Left lung (tissue), 14 donors: ENCODE measurements around the gene PLK1. TPM values are rescaled to one million over a fixed set of nuclear protein-coding genes. Genes with fewer than 3 reads are reported as not detected.
"Not testable (repeated sequence)": the region's sequence is repeated elsewhere in the genome, so short reads cannot be mapped to it uniquely, and the experiment has no call there.

Source experiments
- ATAC-seq: fragments of 200-7000 bp; cut with Tn5 transposase; one replicate; pipeline ENCODE4 v1.9.1; 2020; ENCODE audit warnings: moderate library complexity
- DNase-seq, 4 donors: peaks; one replicate each; pipeline ENCODE4 v3.0.0-alpha.2; 2013 to 2020
- H3K27ac ChIP-seq, 2 donors: fragments of 200-600 bp; sonication (generic) in 1 of 2; one replicate each; pipeline versions ENCODE4 v1.5.0 to v1.8.0; 2020 to 2021
- H3K27me3 ChIP-seq, 2 donors: fragments of 200-600 bp; sonication (generic) in 1 of 2; one replicate each; pipeline versions ENCODE4 v1.5.0 to v1.8.0; 2020 to 2021
- H3K36me3 ChIP-seq, 2 donors: fragments of 200-600 bp; sonication (generic) in 1 of 2; one replicate each; pipeline versions ENCODE4 v1.5.0 to v1.8.0; 2020 to 2021
- H3K4me1 ChIP-seq, 2 donors: fragments of 200-600 bp; one replicate each; pipeline ENCODE4 v1.8.0; 2021
- H3K4me3 ChIP-seq, 2 donors: fragments of 200-600 bp; sonication (generic) in 1 of 2; one replicate each; pipeline versions ENCODE4 v1.5.0 to v1.8.0; 2020 to 2021; ENCODE audit warnings: mild to moderate bottlenecking in 1 of 2
- H3K9me3 ChIP-seq, 2 donors: fragments of 200-600 bp; sonication (generic) in 1 of 2; one replicate each; pipeline versions ENCODE4 v1.5.0 to v1.8.0; 2020 to 2021
- CTCF ChIP-seq, 2 donors: fragments of 200-600 bp; sonication (generic) in 1 of 2; IDR thresholded peaks; one replicate each; pipeline versions ENCODE4 v1.5.0 to v1.8.0; 2021; ENCODE audit warnings: antibody characterized with exemption in 2 of 2
- intact Hi-C, 2 donors: fragments of 100-400 bp; cut with DNase I; formaldehyde crosslinking; loops; one replicate each; pipeline versions ENCODE4 v1.11.2 to v1.14.2; 2022
- long read RNA-seq, 12 donors: library from polyadenylated mRNA in 2 of 12; unstranded in 2 of 12; transcript quantifications; one replicate each; pipeline ENCODE4 v2.0.0 and lab custom pipeline, GENCODE V29; 2019 to 2026
- polyA plus RNA-seq, 6 donors: library from polyadenylated mRNA; unstranded; fragments of 120-200 nt; gene quantifications; one replicate each; pipeline ENCODE4 v1.2.1, GENCODE V29; 2013; ENCODE audit not compliant: insufficient read length in 6 of 6
- total RNA-seq, 2 donors: library from RNA; stranded (reverse); fragmentation: NEBNext Ultra II Directional; extraction: Animal tissue kit (Norgen Biotek cat#: 25700); gene quantifications; one replicate each; pipeline ENCODE4 v1.2.1, GENCODE V29; 2021
- donor health status: DM: no; HTN: yes; CAD: no.
- donor health status: DM: no; HTN: no; CAD: no.

The PLK1 gene
- 1 to 10 TPM; 3.0 to 8.0 TPM for total RNA-seq
- 10 to 100 TPM; 18.6 to 52.5 (median 23.4) TPM for polyA plus RNA-seq
- long read RNA-seq, donor 1, transcript PLK1-201 (10 exons, 2,227 nt): major isoform, 7 of 12 reads
- long read RNA-seq, donor 1, partial matches to known transcripts: 5 of 12 reads
- long read RNA-seq, donor 1, other reads (novel, unspliced or antisense): 0 of 12 reads
- long read RNA-seq, donor 2, full-length matches to known transcripts: 11 of 17 reads
- long read RNA-seq, donor 2, partial matches to known transcripts: 6 of 17 reads
- long read RNA-seq, donor 2, other reads (novel, unspliced or antisense): 0 of 17 reads
- long read RNA-seq, donor 3, transcript PLK1-201 (10 exons, 2,227 nt): major isoform, 9 of 9 reads
- long read RNA-seq, donor 3, partial matches to known transcripts: 0 of 9 reads
- long read RNA-seq, donor 3, other reads (novel, unspliced or antisense): 0 of 9 reads
- long read RNA-seq, donor 4, partial matches to known transcripts: 1 of 3 reads
- long read RNA-seq, donor 4, other reads (novel, unspliced or antisense): 0 of 3 reads
- long read RNA-seq, donor 5, partial matches to known transcripts: 0 of 4 reads
- long read RNA-seq, donor 5, other reads (novel, unspliced or antisense): 0 of 4 reads
- long read RNA-seq, donor 6, transcript PLK1-201 (10 exons, 2,227 nt): major isoform, 10 of 10 reads
- long read RNA-seq, donor 6, partial matches to known transcripts: 0 of 10 reads
- long read RNA-seq, donor 6, other reads (novel, unspliced or antisense): 0 of 10 reads
- long read RNA-seq, donor 7, partial matches to known transcripts: 0 of 4 reads
- long read RNA-seq, donor 7, other reads (novel, unspliced or antisense): 0 of 4 reads
- long read RNA-seq, donor 8, transcript PLK1-201 (10 exons, 2,227 nt): major isoform, 6 of 6 reads
- long read RNA-seq, donor 8, partial matches to known transcripts: 0 of 6 reads
- long read RNA-seq, donor 8, other reads (novel, unspliced or antisense): 0 of 6 reads
- long read RNA-seq, donor 9: 0 reads
- long read RNA-seq, donor 10, partial matches to known transcripts: 0 of 1 reads
- long read RNA-seq, donor 10, other reads (novel, unspliced or antisense): 0 of 1 reads
- long read RNA-seq, donor 11: 0 reads
- long read RNA-seq, donor 12, transcript PLK1-201 (10 exons, 2,227 nt): major isoform, 8 of 8 reads
- long read RNA-seq, donor 12, partial matches to known transcripts: 0 of 8 reads
- long read RNA-seq, donor 12, other reads (novel, unspliced or antisense): 0 of 8 reads

- ATAC-seq (peak; percentile 98), DNase-seq (peak; percentile 72 to 95 (median 85))
- H3K9me3 ChIP-seq: no peaks in the 10 kb centered on the region
- intact Hi-C loops: no loop called here
- peak in 1 of 2 donors; percentile 12 for TF ChIP-seq CTCF (IDR thresholded peaks at IDR 0.05)
- H3K36me3 ChIP-seq: peaks cover 0 to 38% of the 10 kb centered on the region in 2 donors
- H3K4me3 ChIP-seq: peak within 1 kb of the TSS; percentile 47 to 49
- H3K4me1 ChIP-seq: peaks cover 12 to 32% of the 10 kb centered on the region in 2 donors
- H3K27ac ChIP-seq: no peak within 1 kb of the TSS
- no peaks in the 10 kb centered on the region for H3K27me3 ChIP-seq
These were observed at the start of gene PLK1 for GRCh38 chr16:23678430-23679273. Gene PLK1 (plus strand): TSS chr16:23678889. CDS start chr16:23678933, 44 bp downstream.

- intact Hi-C loops: no loop called here
- H3K4me1 ChIP-seq: no peaks in the 10 kb centered on the region
- ATAC-seq: no peak
- TF ChIP-seq CTCF (IDR thresholded peaks at IDR 0.05): no peak
- no peaks in the 10 kb centered on the region for H3K9me3 ChIP-seq
- no peak overlapping the region for H3K4me3 ChIP-seq
- no peaks in the 10 kb centered on the region for H3K27me3 ChIP-seq
- peaks cover 0 to 77% of the 10 kb centered on the region in 2 donors for H3K36me3 ChIP-seq
- no peak overlapping the region for H3K27ac ChIP-seq
- no peak for DNase-seq
These were observed 49.2 kb upstream of the PLK1 start for GRCh38 chr16:23629516-23629915.

GRCh38 chr16:23631874-23632273 is 46.8 kb upstream of the PLK1 start:
- H3K9me3 ChIP-seq, H3K27ac ChIP-seq, H3K4me3 ChIP-seq, H3K27me3 ChIP-seq, H3K4me1 ChIP-seq, DNase-seq, ATAC-seq, intact Hi-C loops: not testable (repeated sequence)
- peaks cover 0 to 75% of the 10 kb centered on the region in 2 donors for H3K36me3 ChIP-seq

GRCh38 chr16:23634461-23635036 is 44.1 kb upstream of the PLK1 start:
- TF ChIP-seq CTCF (IDR thresholded peaks at IDR 0.05): no peak
- Histone ChIP-seq H3K27ac (no peak overlapping the region), H3K9me3 (no peaks in the 10 kb centered on the region), H3K4me1 (peaks cover 0 to 1% of the 10 kb centered on the region in 2 donors), H3K36me3 (peaks cover 0 to 67% of the 10 kb centered on the region in 2 donors), H3K4me3 (no peak overlapping the region), H3K27me3 (no peaks in the 10 kb centered on the region)
- ATAC-seq: no peak
- intact Hi-C loops: no loop called here
- DNase-seq: no peak
